ENCODE results near the gene ANKZF1.

Gene ANKZF1

DNA sequence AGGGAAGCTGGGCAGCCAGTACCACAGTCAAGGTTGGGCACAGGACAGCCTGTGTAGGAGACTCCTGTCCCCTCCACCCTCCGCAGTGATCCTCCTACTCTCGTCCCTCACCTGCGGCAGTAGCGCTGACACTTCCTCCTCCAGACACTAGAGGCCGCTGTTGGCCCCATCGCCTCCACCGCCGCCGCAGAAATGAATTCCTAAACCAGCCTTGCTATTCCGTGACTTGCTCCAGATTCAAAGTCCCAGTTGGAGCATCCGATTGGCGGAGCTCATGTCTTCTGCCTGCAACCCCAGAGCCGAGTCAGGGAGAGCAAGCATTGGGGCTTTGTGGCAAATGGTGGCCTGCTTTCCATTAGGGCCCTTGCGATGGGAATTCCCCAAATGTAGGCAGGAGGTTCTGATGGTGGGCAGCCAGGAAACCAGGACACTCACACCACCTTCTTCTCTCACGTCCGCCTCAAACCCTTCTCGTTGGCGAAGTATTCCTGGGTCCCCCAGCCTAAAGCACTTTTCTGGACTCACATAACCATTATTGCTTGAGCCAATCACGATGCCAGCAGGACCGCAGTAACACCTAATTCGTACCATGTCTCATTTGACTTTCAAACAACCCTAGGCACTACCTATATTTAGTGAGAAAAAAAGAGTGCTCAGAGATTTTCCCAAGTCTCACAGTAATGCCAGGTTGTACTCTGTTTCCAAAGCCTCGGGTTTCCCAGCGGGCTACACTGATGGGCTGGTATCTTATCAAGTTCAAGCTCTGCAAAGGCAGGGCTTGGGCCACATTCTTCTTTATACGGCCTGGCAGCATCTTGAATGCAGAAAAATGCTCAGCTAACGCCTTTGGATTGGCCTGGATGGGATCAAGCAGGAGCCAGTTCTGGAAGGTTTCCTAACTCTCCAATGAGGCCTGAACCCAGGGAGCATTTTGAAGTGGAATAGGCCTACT lies 48.4 kb downstream of the ANKZF1 start:
- Histone ChIP-seq H3K36me3 (ENCODE audit: control insufficient read depth in 2 of 2, insufficient read depth in 2 of 2, low read length in 2 of 2) (peaks cover 24 to 25% of the 10 kb centered on the region in 2 donors), H3K9me3 (ENCODE audit: control insufficient read depth in 2 of 2, low read length in 2 of 2) (no peaks in the 10 kb centered on the region), H3K4me3 (ENCODE audit: low read length in 2 of 2) (peak overlapping the region; percentile 36 to 66), H3K27ac (ENCODE audit: low read length) (peak overlapping the region; percentile 95), H3K9ac (ENCODE audit: low read length in 2 of 2) (peak overlapping the region; percentile 52 to 75), H3K27me3 (ENCODE audit: control insufficient read depth in 1 of 2, insufficient read depth in 2 of 2, low read length in 2 of 2) (no peaks in the 10 kb centered on the region), H3K4me1 (ENCODE audit: control insufficient read depth, insufficient read depth, low read length) (peaks cover 56% of the 10 kb centered on the region)

- Histone ChIP-seq H3K4me3 (ENCODE audit: low read length in 2 of 2) (peak overlapping the region; percentile 21 to 66), H3K27me3 (ENCODE audit: control insufficient read depth in 1 of 2, insufficient read depth in 2 of 2, low read length in 2 of 2) (no peaks in the 10 kb centered on the region), H3K4me1 (ENCODE audit: control insufficient read depth, insufficient read depth, low read length) (peaks cover 55% of the 10 kb centered on the region), H3K9ac (ENCODE audit: low read length in 2 of 2) (peak overlapping the region; percentile 52 to 75), H3K27ac (ENCODE audit: low read length) (peak overlapping the region; percentile 95), H3K36me3 (ENCODE audit: control insufficient read depth in 2 of 2, insufficient read depth in 2 of 2, low read length in 2 of 2) (peaks cover 30 to 32% of the 10 kb centered on the region in 2 donors), H3K9me3 (ENCODE audit: control insufficient read depth in 2 of 2, low read length in 2 of 2) (no peaks in the 10 kb centered on the region)
Observed at GRCh38 chr2:219278655-219279150, 49.1 kb downstream of the ANKZF1 start.

GRCh38 chr2:219279151-219279915 lies 49.7 kb downstream of the ANKZF1 start, which contains the start of gene DNAJB2:
Gene DNAJB2 (plus strand): TSS chr2:219279366. CDS start chr2:219279834, 468 bp downstream.
- H3K9ac ChIP-seq (ENCODE audit: low read length in 2 of 2): peak within 1 kb of the TSS; percentile 90 to 94
- H3K9me3 ChIP-seq (ENCODE audit: control insufficient read depth in 2 of 2, low read length in 2 of 2): no peaks in the 10 kb centered on the region
- peaks cover 36 to 38% of the 10 kb centered on the region in 2 donors for H3K36me3 ChIP-seq (ENCODE audit: control insufficient read depth in 2 of 2, insufficient read depth in 2 of 2, low read length in 2 of 2)
- peak within 1 kb of the TSS; percentile 90 to 93 for H3K4me3 ChIP-seq (ENCODE audit: low read length in 2 of 2)
- no peaks in the 10 kb centered on the region for H3K27me3 ChIP-seq (ENCODE audit: control insufficient read depth in 1 of 2, insufficient read depth in 2 of 2, low read length in 2 of 2)
- H3K27ac ChIP-seq (ENCODE audit: low read length): peak within 1 kb of the TSS; percentile 95
- H3K4me1 ChIP-seq (ENCODE audit: control insufficient read depth, insufficient read depth, low read length): peaks cover 49% of the 10 kb centered on the region

DNA sequence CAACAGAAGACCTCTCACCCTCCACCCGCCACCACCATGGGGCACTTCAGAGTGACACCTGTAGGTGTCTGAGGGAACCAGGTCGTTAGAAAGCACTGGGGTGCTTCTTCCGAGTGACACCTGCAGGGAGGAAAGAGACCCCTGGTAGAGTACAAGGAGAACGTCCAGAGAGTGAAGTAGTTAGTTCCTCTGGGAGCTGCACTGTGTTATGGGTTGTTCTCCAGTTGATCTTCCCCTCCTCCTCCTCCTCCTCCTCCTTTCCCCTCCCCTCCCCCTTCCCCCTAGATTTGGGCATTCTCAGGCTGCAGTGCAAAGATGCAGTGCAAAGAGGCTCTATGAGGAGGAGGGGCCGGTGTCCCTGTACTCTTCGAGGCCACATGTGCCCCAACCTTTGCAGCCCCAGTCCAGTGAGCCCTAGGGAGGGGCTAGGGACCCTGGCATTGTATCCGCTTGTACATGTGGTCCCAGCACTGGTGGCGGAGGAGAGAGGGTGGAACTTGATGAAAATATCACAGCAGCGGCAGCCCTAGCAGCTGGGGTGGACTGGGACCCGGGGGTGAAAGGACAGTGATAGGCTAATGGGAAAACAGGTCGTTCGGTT lies 50.4 kb downstream of the ANKZF1 start:
- H3K27me3 ChIP-seq (ENCODE audit: control insufficient read depth in 1 of 2, insufficient read depth in 2 of 2, low read length in 2 of 2): no peaks in the 10 kb centered on the region
- peaks cover 43% of the 10 kb centered on the region in 2 donors for H3K36me3 ChIP-seq (ENCODE audit: control insufficient read depth in 2 of 2, insufficient read depth in 2 of 2, low read length in 2 of 2)
- peaks cover 47% of the 10 kb centered on the region for H3K4me1 ChIP-seq (ENCODE audit: control insufficient read depth, insufficient read depth, low read length)
- no peaks in the 10 kb centered on the region for H3K9me3 ChIP-seq (ENCODE audit: control insufficient read depth in 2 of 2, low read length in 2 of 2)
- H3K27ac ChIP-seq (ENCODE audit: low read length): peak overlapping the region; percentile 95
- H3K9ac ChIP-seq (ENCODE audit: low read length in 2 of 2): peak overlapping the region; percentile 90 to 94
- peak overlapping the region; percentile 90 to 93 for H3K4me3 ChIP-seq (ENCODE audit: low read length in 2 of 2)

DNA sequence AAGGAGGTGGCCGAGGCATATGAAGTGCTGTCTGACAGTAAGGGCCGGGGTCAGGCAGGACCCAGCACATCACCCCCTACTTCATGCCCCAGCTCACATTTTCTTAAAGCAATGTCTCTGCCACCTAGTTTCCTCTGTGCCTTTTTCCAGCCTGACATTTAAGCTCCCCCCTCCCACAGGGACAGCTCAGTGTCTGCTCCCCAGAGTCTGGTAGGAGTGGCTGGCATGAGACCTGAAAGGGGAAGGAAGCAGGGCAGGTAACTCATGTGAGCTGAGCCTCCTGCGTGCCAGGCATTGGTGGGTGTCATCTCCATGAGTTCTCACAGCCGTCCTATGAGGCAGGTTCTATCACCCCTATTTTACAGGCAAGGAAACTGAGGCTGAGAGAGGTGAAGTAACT lies 51.0 kb downstream of the ANKZF1 start:
- H3K9me3 ChIP-seq (ENCODE audit: control insufficient read depth in 2 of 2, low read length in 2 of 2): no peaks in the 10 kb centered on the region
- peaks cover 51% of the 10 kb centered on the region for H3K4me1 ChIP-seq (ENCODE audit: control insufficient read depth, insufficient read depth, low read length)
- H3K9ac ChIP-seq (ENCODE audit: low read length in 2 of 2): peak overlapping the region; percentile 9 to 42
- H3K4me3 ChIP-seq (ENCODE audit: low read length in 2 of 2): no peak overlapping the region
- H3K27ac ChIP-seq (ENCODE audit: low read length): peak overlapping the region; percentile 95
- H3K36me3 ChIP-seq (ENCODE audit: control insufficient read depth in 2 of 2, insufficient read depth in 2 of 2, low read length in 2 of 2): peaks cover 45 to 46% of the 10 kb centered on the region in 2 donors
- H3K27me3 ChIP-seq (ENCODE audit: control insufficient read depth in 1 of 2, insufficient read depth in 2 of 2, low read length in 2 of 2): no peaks in the 10 kb centered on the region

DNA sequence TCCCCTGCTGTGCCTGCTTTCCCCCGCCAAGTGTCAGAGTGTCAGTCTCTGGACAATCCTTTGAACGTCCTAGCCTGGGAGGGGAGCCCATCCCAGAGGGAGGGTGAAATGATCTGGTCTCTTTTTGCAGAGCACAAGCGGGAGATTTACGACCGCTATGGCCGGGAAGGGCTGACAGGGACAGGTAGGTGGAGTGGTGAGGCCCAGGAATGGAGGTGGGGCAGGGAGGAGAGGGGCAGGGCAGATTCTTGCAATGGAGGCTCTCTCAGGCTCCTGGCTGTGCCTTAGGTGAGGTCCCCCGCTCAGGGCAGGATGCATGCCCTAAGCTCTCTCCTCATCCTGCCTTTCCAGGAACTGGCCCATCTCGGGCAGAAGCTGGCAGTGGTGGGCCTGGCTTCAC lies 52.0 kb downstream of the ANKZF1 start:
- Histone ChIP-seq H3K27ac (ENCODE audit: low read length) (no peak overlapping the region), H3K27me3 (ENCODE audit: control insufficient read depth in 1 of 2, insufficient read depth in 2 of 2, low read length in 2 of 2) (no peaks in the 10 kb centered on the region), H3K9ac (ENCODE audit: low read length in 2 of 2) (peak overlapping the region in 1 of 2 donors; percentile 47), H3K36me3 (ENCODE audit: control insufficient read depth in 2 of 2, insufficient read depth in 2 of 2, low read length in 2 of 2) (peaks cover 46% of the 10 kb centered on the region in 2 donors), H3K9me3 (ENCODE audit: control insufficient read depth in 2 of 2, low read length in 2 of 2) (no peaks in the 10 kb centered on the region), H3K4me1 (ENCODE audit: control insufficient read depth, insufficient read depth, low read length) (peaks cover 53% of the 10 kb centered on the region), H3K4me3 (ENCODE audit: low read length in 2 of 2) (no peak overlapping the region)

- H3K9ac ChIP-seq (ENCODE audit: low read length in 2 of 2): no peak overlapping the region
- peaks cover 46 to 48% of the 10 kb centered on the region in 2 donors for H3K36me3 ChIP-seq (ENCODE audit: control insufficient read depth in 2 of 2, insufficient read depth in 2 of 2, low read length in 2 of 2)
- peaks cover 53% of the 10 kb centered on the region for H3K4me1 ChIP-seq (ENCODE audit: control insufficient read depth, insufficient read depth, low read length)
- H3K4me3 ChIP-seq (ENCODE audit: low read length in 2 of 2): no peak overlapping the region
- H3K27ac ChIP-seq (ENCODE audit: low read length): no peak overlapping the region
- no peaks in the 10 kb centered on the region for H3K9me3 ChIP-seq (ENCODE audit: control insufficient read depth in 2 of 2, low read length in 2 of 2)
- H3K27me3 ChIP-seq (ENCODE audit: control insufficient read depth in 1 of 2, insufficient read depth in 2 of 2, low read length in 2 of 2): no peaks in the 10 kb centered on the region
Observed at GRCh38 chr2:219282375-219282774, 52.8 kb downstream of the ANKZF1 start.

- peaks cover 46% of the 10 kb centered on the region for H3K4me1 ChIP-seq (ENCODE audit: control insufficient read depth, insufficient read depth, low read length)
- peaks cover 46 to 48% of the 10 kb centered on the region in 2 donors for H3K36me3 ChIP-seq (ENCODE audit: control insufficient read depth in 2 of 2, insufficient read depth in 2 of 2, low read length in 2 of 2)
- peak overlapping the region in 1 of 2 donors; percentile 21 for H3K9ac ChIP-seq (ENCODE audit: low read length in 2 of 2)
- H3K27ac ChIP-seq (ENCODE audit: low read length): no peak overlapping the region
- H3K9me3 ChIP-seq (ENCODE audit: control insufficient read depth in 2 of 2, low read length in 2 of 2): no peaks in the 10 kb centered on the region
- no peaks in the 10 kb centered on the region for H3K27me3 ChIP-seq (ENCODE audit: control insufficient read depth in 1 of 2, insufficient read depth in 2 of 2, low read length in 2 of 2)
- no peak overlapping the region for H3K4me3 ChIP-seq (ENCODE audit: low read length in 2 of 2)
Observed at GRCh38 chr2:219282943-219283581, 53.5 kb downstream of the ANKZF1 start.

DNA sequence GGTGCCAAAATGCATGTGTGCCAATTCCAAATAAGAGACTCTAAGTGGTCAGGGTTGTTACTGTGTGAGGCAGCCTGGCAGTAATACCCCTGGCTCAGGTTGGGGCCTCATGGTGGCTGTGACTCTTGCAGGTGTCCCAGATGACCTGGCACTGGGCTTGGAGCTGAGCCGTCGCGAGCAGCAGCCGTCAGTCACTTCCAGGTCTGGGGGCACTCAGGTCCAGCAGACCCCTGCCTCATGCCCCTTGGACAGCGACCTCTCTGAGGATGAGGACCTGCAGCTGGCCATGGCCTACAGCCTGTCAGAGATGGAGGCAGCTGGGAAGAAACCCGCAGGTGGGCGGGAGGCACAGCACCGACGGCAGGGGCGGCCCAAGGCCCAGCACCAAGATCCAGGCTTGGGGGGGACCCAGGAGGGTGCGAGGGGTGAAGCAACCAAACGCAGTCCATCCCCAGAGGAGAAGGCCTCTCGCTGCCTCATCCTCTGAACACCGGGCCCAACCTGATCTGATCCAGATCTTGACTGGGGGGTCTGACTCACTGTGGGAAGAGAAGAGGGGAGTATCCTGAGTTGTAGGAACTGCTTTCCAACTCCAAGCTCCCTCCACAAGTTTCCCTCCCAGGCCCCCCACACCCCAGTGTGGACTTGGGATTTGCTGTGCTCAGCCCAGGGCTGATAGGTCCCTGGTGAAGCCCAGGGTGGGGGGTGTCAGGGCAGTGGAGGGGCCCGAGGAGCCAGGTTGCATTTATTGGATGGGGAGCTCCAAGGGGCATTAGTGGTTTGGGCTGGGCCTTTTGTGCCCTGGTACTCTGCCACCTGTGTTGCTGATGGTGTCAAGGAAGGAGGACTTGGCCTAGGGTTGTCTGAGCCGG lies 55.1 kb downstream of the ANKZF1 start:
- Histone ChIP-seq H3K27ac (ENCODE audit: low read length) (no peak overlapping the region), H3K27me3 (ENCODE audit: control insufficient read depth in 1 of 2, insufficient read depth in 2 of 2, low read length in 2 of 2) (no peaks in the 10 kb centered on the region), H3K9ac (ENCODE audit: low read length in 2 of 2) (no peak overlapping the region), H3K36me3 (ENCODE audit: control insufficient read depth in 2 of 2, insufficient read depth in 2 of 2, low read length in 2 of 2) (peaks cover 46 to 48% of the 10 kb centered on the region in 2 donors), H3K9me3 (ENCODE audit: control insufficient read depth in 2 of 2, low read length in 2 of 2) (no peaks in the 10 kb centered on the region), H3K4me1 (ENCODE audit: control insufficient read depth, insufficient read depth, low read length) (peaks cover 42% of the 10 kb centered on the region), H3K4me3 (ENCODE audit: low read length in 2 of 2) (no peak overlapping the region)
